H1 (cell line): ENCODE measurements around the gene TCF7L1. TPM values are rescaled to one million over a fixed set of nuclear protein-coding genes. Genes with fewer than 3 reads are reported as not detected.
A peak's percentile ranks its signal among the peaks of the same experiment; 100 is the strongest.

Experiments used
- CTCF ChIA-PET: fragments of 300-600 bp; sonication (Branson Sonifier 250); formaldehyde crosslinking; loops from one replicate; lab custom pipeline; 2021; ENCODE audit not compliant: partially characterized antibody; lab: Charles Lee
- POLR2A ChIA-PET: fragments of 300-600 bp; sonication (Branson Sonifier 250); formaldehyde crosslinking; loops from one replicate; lab custom pipeline; 2021; ENCODE audit warnings: inconsistent platforms; ENCODE audit not compliant: partially characterized antibody; lab: Charles Lee
- DNase-seq, 2 experiments: peaks; one replicate each; pipeline versions ENCODE4 v3.0.0 to v3.0.0-alpha.2; 2010 to 2022; ENCODE audit warnings: low spot score in 2 of 2, low read depth in 1 of 2, mixed read lengths in 1 of 2
- FAIRE-seq: peaks from 2 replicates; lab custom pipeline; 2011; peaks lifted over from hg19 to GRCh38; lab: Jason Lieb, UNC
- H2AFZ ChIP-seq: 2 replicates; pipeline ENCODE4 v1.8.1; 2012; ENCODE audit warnings: low read length, inconsistent platforms
- H2AK5ac ChIP-seq: 2 replicates; pipeline ENCODE4 v1.6.1; 2013; ENCODE audit warnings: low read depth, low read length
- H2BK120ac ChIP-seq: replicated peaks from 2 replicates; pipeline ENCODE3; 2013; ENCODE audit warnings: low read depth, low read length, inconsistent platforms
- H2BK12ac ChIP-seq: 2 replicates; pipeline ENCODE4 v1.6.1; 2013; ENCODE audit warnings: low read depth, low read length
- H2BK15ac ChIP-seq: 2 replicates; pipeline ENCODE4 v1.6.1; 2013; ENCODE audit warnings: low read length
- H2BK20ac ChIP-seq: 2 replicates; pipeline ENCODE4 v1.6.1; 2013; ENCODE audit warnings: low read length
- H2BK5ac ChIP-seq: 2 replicates; pipeline ENCODE4 v1.6.1; 2013; ENCODE audit warnings: low read depth, low read length
- H3K14ac ChIP-seq: 2 replicates; pipeline ENCODE4 v1.6.1; 2013; ENCODE audit warnings: inconsistent platforms; ENCODE audit not compliant: insufficient read length
- H3K18ac ChIP-seq: 2 replicates; pipeline ENCODE4 v1.6.1; 2013; ENCODE audit warnings: low read length; ENCODE audit errors: extremely low read depth
- H3K23ac ChIP-seq: 2 replicates; pipeline ENCODE4 v1.6.1; 2013; ENCODE audit warnings: inconsistent platforms; ENCODE audit not compliant: insufficient read length
- H3K23me2 ChIP-seq: 2 replicates; pipeline ENCODE4 v1.6.1; 2013; ENCODE audit warnings: low read depth, low read length
- H3K27ac ChIP-seq: 2 replicates; pipeline ENCODE4 v1.6.1; 2011; ENCODE audit warnings: low read depth, low read length, inconsistent platforms
- H3K27me3 ChIP-seq, 4 experiments: replicated peaks in 1 of 4; 1 replicate in 1 of 4; 2 replicates in 3 of 4; pipeline versions ENCODE4 v1.6.1 to v1.8.1; 2011 to 2013; ENCODE audit warnings: low read length in 3 of 4, mild to moderate bottlenecking in 3 of 4, inconsistent platforms in 2 of 4, mixed read lengths in 2 of 4, moderate library complexity in 1 of 4; ENCODE audit not compliant: control insufficient read depth in 3 of 4, insufficient read depth in 3 of 4; ENCODE audit errors: extremely low read depth in 1 of 4
- H3K36me3 ChIP-seq, 4 experiments: 2 replicates each; pipeline versions ENCODE4 v1.6.1 to v1.8.1; 2011 to 2013; ENCODE audit warnings: mild to moderate bottlenecking in 4 of 4, low read length in 3 of 4, moderate library complexity in 2 of 4, control low read depth in 1 of 4, inconsistent platforms in 1 of 4; ENCODE audit not compliant: insufficient read depth in 4 of 4, control insufficient read depth in 2 of 4
- H3K4ac ChIP-seq: replicated peaks from 2 replicates; pipeline ENCODE3; 2013; ENCODE audit warnings: low read length, low read depth, mixed read lengths, inconsistent platforms; ENCODE audit not compliant: insufficient read length
- H3K4me1 ChIP-seq, 4 experiments: replicated peaks in 1 of 4; 1 replicate in 1 of 4; 2 replicates in 3 of 4; pipeline versions ENCODE4 v1.6.1 to v1.8.1; 2011 to 2013; ENCODE audit warnings: low read length in 3 of 4, inconsistent platforms in 2 of 4, mixed read lengths in 1 of 4; ENCODE audit not compliant: insufficient read depth in 4 of 4, control insufficient read depth in 3 of 4
- H3K4me2 ChIP-seq, 2 experiments: 2 replicates each; pipeline versions ENCODE4 v1.6.1 to v1.8.1; 2011 to 2013; ENCODE audit warnings: low read depth in 2 of 2, low read length in 2 of 2, control low read depth in 1 of 2, inconsistent platforms in 1 of 2, mild to moderate bottlenecking in 1 of 2; ENCODE audit not compliant: insufficient read depth in 1 of 2
- H3K4me3 ChIP-seq, 4 experiments: fragments of 200-600, 300-600 bp in 1 of 4; sonication (generic), shearing (Covaris generic), sonication (Bioruptor Twin) in 1 of 4; 2 replicates each; pipeline versions ENCODE4 v1.5.1 to v1.8.1; 2011 to 2016; ENCODE audit warnings: low read length in 4 of 4, low read depth in 3 of 4, control low read depth in 2 of 4, inconsistent platforms in 2 of 4, mild to moderate bottlenecking in 2 of 4, mixed read lengths in 1 of 4, moderate library complexity in 1 of 4; ENCODE audit not compliant: insufficient read depth in 2 of 4; ENCODE audit errors: extremely low read depth in 1 of 4
- H3K56ac ChIP-seq: replicated peaks from 2 replicates; pipeline ENCODE3; 2013; ENCODE audit warnings: low read depth, mild to moderate bottlenecking, mixed read lengths, low read length, inconsistent platforms; ENCODE audit not compliant: insufficient read length
- H3K79me1 ChIP-seq: 2 replicates; pipeline ENCODE4 v1.6.1; 2013; ENCODE audit warnings: low read depth, low read length, control low read depth
- H3K79me2 ChIP-seq, 2 experiments: 2 replicates each; pipeline versions ENCODE4 v1.6.1 to v1.8.1; 2012 to 2013; ENCODE audit warnings: low read length in 2 of 2, mild to moderate bottlenecking in 2 of 2, inconsistent platforms in 1 of 2; ENCODE audit not compliant: insufficient read depth in 2 of 2, control insufficient read depth in 1 of 2
- H3K9ac ChIP-seq, 4 experiments: replicated peaks in 1 of 4; 1 replicate in 1 of 4; 2 replicates in 3 of 4; pipeline versions ENCODE4 v1.6.1 to v1.8.1; 2011 to 2013; ENCODE audit warnings: low read depth in 3 of 4, low read length in 3 of 4, control low read depth in 2 of 4, mild to moderate bottlenecking in 2 of 4, moderate library complexity in 2 of 4, inconsistent platforms in 1 of 4; ENCODE audit errors: extremely low read depth in 1 of 4
- H3K9me3 ChIP-seq, 2 experiments: 2 replicates each; pipeline versions ENCODE4 v1.6.1 to v1.8.1; 2012 to 2013; ENCODE audit warnings: mild to moderate bottlenecking in 2 of 2, moderate library complexity in 2 of 2, control low read depth in 1 of 2, inconsistent platforms in 1 of 2, low read depth in 1 of 2, low read length in 1 of 2, mixed read lengths in 1 of 2; ENCODE audit not compliant: insufficient read depth in 2 of 2
- H4K20me1 ChIP-seq, 2 experiments: replicated peaks in 1 of 2; 2 replicates each; pipeline versions ENCODE3 to v1.8.1; 2011 to 2013; ENCODE audit warnings: inconsistent platforms in 2 of 2, low read length in 2 of 2, mild to moderate bottlenecking in 1 of 2; ENCODE audit not compliant: insufficient read depth in 2 of 2, control insufficient read depth in 1 of 2
- H4K5ac ChIP-seq: 2 replicates; pipeline ENCODE4 v1.6.1; 2013; ENCODE audit warnings: low read length, low read depth, mixed read lengths, inconsistent platforms; ENCODE audit not compliant: insufficient read length
- H4K8ac ChIP-seq: 2 replicates; pipeline ENCODE4 v1.8.0; 2013; ENCODE audit warnings: mild to moderate bottlenecking, moderate library complexity, low read length, inconsistent platforms; ENCODE audit not compliant: insufficient read depth; ENCODE audit errors: extremely low read depth
- H4K91ac ChIP-seq: replicated peaks from 2 replicates; pipeline ENCODE3; 2013; ENCODE audit warnings: low read length, mixed read lengths, inconsistent platforms; ENCODE audit not compliant: insufficient read length
- BACH1 ChIP-seq: IDR thresholded peaks from 2 replicates; pipeline ENCODE4 v1.6.1; 2012; ENCODE audit warnings: low read length, improper control_type of control experiment
- BCL11A ChIP-seq, 2 experiments: IDR thresholded peaks; one replicate each; pipeline ENCODE4 v1.6.1; 2011; ENCODE audit warnings: low read depth in 2 of 2, low read length in 2 of 2, mild to moderate bottlenecking in 2 of 2
- CEBPB ChIP-seq: IDR thresholded peaks from 2 replicates; pipeline ENCODE4 v1.6.1; 2012; ENCODE audit warnings: low read depth, low read length
- CTBP2 ChIP-seq: IDR thresholded peaks from 2 replicates; pipeline ENCODE4 v1.7.0; 2011; ENCODE audit warnings: borderline replicate concordance, mild to moderate bottlenecking, moderate library complexity, mixed read lengths, low read length; ENCODE audit not compliant: insufficient read depth, insufficient read length
- EZH2 ChIP-seq: fragments of 200-600 bp; sonication (generic); IDR thresholded peaks from 2 replicates; pipeline ENCODE4 v1.7.1; 2012; ENCODE audit warnings: low read depth, mild to moderate bottlenecking, moderate library complexity, low read length, inconsistent platforms; ENCODE audit not compliant: severe bottlenecking
- KDM1A ChIP-seq: fragments of 200-600, 300-600 bp; sonication (generic); IDR thresholded peaks from 2 replicates; pipeline ENCODE4 v1.7.1; 2016; ENCODE audit warnings: mild to moderate bottlenecking, low read length, borderline replicate concordance
- KDM5A ChIP-seq: fragments of 200-600 bp; IDR thresholded peaks from 2 replicates; pipeline ENCODE4 v1.7.1; 2012; ENCODE audit warnings: mild to moderate bottlenecking, low read length, inconsistent platforms, mixed read lengths
- RXRA ChIP-seq: IDR thresholded peaks from 2 replicates; pipeline ENCODE4 v1.6.1; 2011; ENCODE audit warnings: low read depth, mild to moderate bottlenecking, low read length, moderate library complexity; ENCODE audit not compliant: insufficient read depth
- TAF7 ChIP-seq: optimal IDR thresholded peaks from 2 replicates; pipeline ENCODE3; 2011; ENCODE audit warnings: low read depth, mild to moderate bottlenecking, inconsistent platforms, low read length, moderate library complexity, borderline replicate concordance
- WGBS, 2 experiments: shearing (Covaris generic) in 1 of 2; methylation state at CpG; one replicate each; pipeline versions ENCODE4 v1.1.6 to v1.1.7; 2013 to 2015; ENCODE audit warnings: low lambda C conversion rate in 2 of 2, mixed read lengths in 2 of 2, inconsistent platforms in 1 of 2, low coverage in 1 of 2, missing lambda C conversion rate in 1 of 2; ENCODE audit not compliant: insufficient replicate concordance in 2 of 2, insufficient coverage in 1 of 2, insufficient read length in 1 of 2; ENCODE audit errors: extremely low coverage in 1 of 2, missing lambda C conversion rate in 1 of 2; 5-methylcytosine and 5-hydroxymethylcytosine counted together
- polyA plus RNA-seq, 7 experiments: library from polyadenylated mRNA; depleted of rRNA in 3 of 7; stranded (reverse) in 5 of 7; unstranded in 2 of 7; fragments of >200 nt in 5 of 7; fragments of 200-250 nt in 2 of 7; gene quantifications; 1 replicate in 5 of 7; 2 replicates in 1 of 7; 4 replicates in 1 of 7; pipeline versions ENCODE4 v1.2.1 to v1.2.3, GENCODE V29; 2011 to 2013; ENCODE audit warnings: missing spikeins in 2 of 7, mixed read lengths in 2 of 7
- total RNA-seq: library from RNA; stranded (reverse); fragmentation: NEBNext Ultra II Directional; extraction: Animal tissue kit (Norgen Biotek cat#: 25700); gene quantifications from 2 replicates; pipeline ENCODE4 v1.2.1, GENCODE V29; 2021

Gene TCF7L1
- total and polyA plus RNA-seq, 2 of the 8 experiments (the other 6 are each of a cell fraction or from before 2014, with no cell fraction given) = 27.5 to 108 TPM

DNA sequence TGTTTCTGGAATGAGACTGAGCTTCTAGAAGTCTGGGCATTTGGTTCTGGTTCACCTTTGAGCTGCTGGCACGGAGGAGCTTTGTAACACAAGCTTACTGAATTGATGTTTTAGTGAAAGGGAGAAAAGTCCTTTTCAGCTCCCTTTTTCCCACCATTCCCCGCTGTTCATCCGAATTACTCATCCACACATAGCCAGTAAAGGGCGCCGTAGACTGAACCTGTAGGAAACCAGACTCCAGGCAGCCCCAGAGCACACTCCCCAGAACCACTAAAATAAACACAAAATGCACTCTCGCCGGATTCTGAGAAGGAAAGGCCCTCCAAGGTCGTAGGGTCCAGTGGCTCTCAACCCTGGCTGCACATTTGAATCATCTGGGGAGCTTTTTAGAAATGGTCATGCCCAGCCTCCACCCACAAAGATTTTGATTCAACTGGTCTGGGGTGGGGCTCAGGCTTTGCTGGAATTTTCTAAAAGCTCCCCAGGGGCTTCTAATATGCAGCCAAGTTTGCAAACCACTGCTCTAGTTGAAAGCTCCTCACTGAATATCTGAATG, 29.6 kb downstream of the TCF7L1 start:
- H3K79me2 ChIP-seq = peaks cover 22 to 100% of the 10 kb centered on the region in 2 experiments
- H3K4me3 ChIP-seq = no peak overlapping the region
- H3K27ac ChIP-seq = no peak overlapping the region

More for the DNA sequence above, 29.6 kb downstream of the TCF7L1 start:
- H4K20me1 ChIP-seq = peaks cover 48 to 57% of the 10 kb centered on the region in 2 experiments
- no peak overlapping the region for H2AK5ac ChIP-seq
- H2AFZ ChIP-seq = no peak overlapping the region
- no peaks in the 10 kb centered on the region for H3K23me2 ChIP-seq
- POLR2A ChIA-PET = interaction anchor here (1.1 to 4.6 kb wide), 11 partner anchors 9 to 33 kb away, joined by 3 to 29 read pairs (median 6); partner anchors contain the start of gene TCF7L1
- DNase-seq = no peak
- H3K27me3 ChIP-seq = no peaks in the 10 kb centered on the region; a peak in 1 of 7 replicates
- no peak overlapping the region for H3K4ac ChIP-seq
- H3K79me1 ChIP-seq = peaks cover 35% of the 10 kb centered on the region
- TF ChIP-seq TAF7 (no peak), KDM1A (no peak), CEBPB (no peak), CTBP2 (no peak), RXRA (no peak), BACH1 (no peak), BCL11A (IDR thresholded peaks at IDR 0.05; ENCODE audit: low read depth in 2 of 2, low read length in 2 of 2) (no peak), KDM5A (no peak), EZH2 (no peak)
- 73% methylated on average over 8 of the region's 8 CpGs; no CpG with 5 or more reads in 1 of the 2 experiments for WGBS, 2 experiments
- H3K4me2 ChIP-seq = peak overlapping the region in 1 of 2 experiments; percentile 1; a peak in 2 of 4 replicates
- no peak overlapping the region for H4K91ac ChIP-seq
- no peak overlapping the region for H2BK15ac ChIP-seq
- no peak overlapping the region for H3K14ac ChIP-seq
- no peak overlapping the region for H3K9ac ChIP-seq
- no peak for FAIRE-seq
- H2BK12ac ChIP-seq = no peak overlapping the region
- H3K23ac ChIP-seq = no peak overlapping the region
- no peak overlapping the region for H2BK120ac ChIP-seq
- no peak overlapping the region for H4K5ac ChIP-seq
- H3K18ac ChIP-seq = peak overlapping the region; percentile 21; the same call in 1 of the 2 replicates
- no peak overlapping the region for H4K8ac ChIP-seq
- CTCF ChIA-PET = interaction anchor here (1.1 to 6.8 kb wide), 14 partner anchors 8 to 147 kb away, joined by 3 to 57 read pairs (median 4); partner anchors contain the start of gene TCF7L1
- no peak overlapping the region for H3K56ac ChIP-seq
- H3K36me3 ChIP-seq = peaks cover 0 to 5% (median 0%) of the 10 kb centered on the region in 4 experiments; a peak in 2 of 8 replicates
- H2BK20ac ChIP-seq = no peak overlapping the region
- no peak overlapping the region for H2BK5ac ChIP-seq
- H3K4me1 ChIP-seq = peaks cover 15 to 46% (median 29%) of the 10 kb centered on the region in 4 experiments
- H3K9me3 ChIP-seq = no peaks in the 10 kb centered on the region
